Pulmonary artery endothelial cell (primary cell): ENCODE measurements around the gene ITGA1. TPM values are rescaled to one million over a fixed set of nuclear protein-coding genes. Genes with fewer than 3 reads are reported as not detected.
"Not testable (repeated sequence)": the region's sequence is repeated elsewhere in the genome, so short reads cannot be mapped to it uniquely, and the experiment has no call there.

ENCODE experiments used
- DNase-seq: peaks from one replicate; pipeline ENCODE4 v3.0.0-alpha.2; 2011; ENCODE audit warnings: low read depth, low spot score
- total RNA-seq: library from RNA; depleted of rRNA; stranded (reverse); fragments of >200 nt; gene quantifications from 2 replicates; pipeline ENCODE4 v1.2.3, GENCODE V29; 2014

Gene ITGA1
- total RNA-seq, 1 donor from 2014 or later: 2.2 TPM

DNA sequence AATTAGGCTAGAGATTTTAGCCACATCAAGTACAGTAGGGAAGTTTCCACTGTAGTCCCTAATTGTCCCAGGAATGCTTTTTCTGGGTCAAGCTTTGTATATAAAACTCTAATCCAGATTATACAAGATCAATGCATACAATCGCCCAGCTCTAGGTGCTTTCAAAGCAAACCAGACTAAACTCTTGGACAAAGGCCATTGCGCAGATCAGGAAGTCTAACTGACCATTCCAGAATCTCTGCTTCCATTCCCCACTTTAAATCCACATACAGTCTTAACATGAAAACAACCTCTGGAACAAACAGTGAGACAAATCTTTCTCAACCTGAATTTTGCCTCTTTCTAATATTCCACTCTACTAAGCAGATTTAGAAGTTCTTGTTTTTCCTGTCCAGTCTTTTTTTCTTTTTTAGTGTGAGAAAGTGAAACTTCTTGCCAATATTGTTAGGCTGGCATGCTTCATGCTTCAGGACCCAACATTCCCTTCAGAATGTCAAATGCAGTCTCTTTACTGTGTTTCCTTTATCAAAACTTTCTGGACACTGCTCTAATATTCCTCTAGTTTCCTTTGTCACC, 76.1 kb downstream of the ITGA1 start:
- no peak for DNase-seq

DNA sequence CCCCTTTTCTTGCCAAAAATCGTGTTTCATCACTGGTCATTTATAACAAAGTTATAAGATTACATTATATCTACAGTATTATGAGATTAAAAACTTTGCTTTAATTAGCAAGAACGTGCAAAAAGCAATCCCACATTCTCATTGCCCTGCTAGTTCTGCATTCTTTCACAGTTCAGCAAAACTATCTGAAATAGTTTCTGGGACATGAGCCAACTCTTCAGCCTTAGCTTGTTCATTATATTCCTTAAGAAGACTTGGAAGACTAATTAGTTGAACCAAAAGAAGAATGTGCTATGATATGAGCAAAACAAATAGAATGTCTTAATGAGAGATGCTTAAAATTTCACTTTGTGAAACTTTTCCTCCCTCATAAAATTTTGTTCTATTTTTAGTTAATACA, 76.7 kb downstream of the ITGA1 start:
- no peak for DNase-seq

DNA sequence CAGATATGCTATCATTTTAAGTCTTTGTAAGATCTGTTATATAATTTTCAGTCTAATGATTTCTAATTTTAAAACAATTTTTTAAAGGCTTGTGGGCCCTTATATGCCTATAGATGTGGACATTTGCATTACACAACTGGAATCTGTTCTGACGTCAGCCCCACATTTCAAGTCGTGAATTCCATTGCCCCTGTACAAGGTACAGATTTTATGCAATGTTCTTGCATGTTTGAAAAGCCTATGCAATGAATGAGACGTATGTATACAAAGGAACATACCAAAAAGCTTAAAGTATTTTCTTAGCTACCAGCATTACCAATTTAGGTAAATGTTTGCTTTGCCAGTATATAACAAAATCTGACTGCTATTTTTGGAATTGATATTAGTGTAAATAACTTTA, 77.2 kb downstream of the ITGA1 start:
- DNase-seq: no peak

DNA sequence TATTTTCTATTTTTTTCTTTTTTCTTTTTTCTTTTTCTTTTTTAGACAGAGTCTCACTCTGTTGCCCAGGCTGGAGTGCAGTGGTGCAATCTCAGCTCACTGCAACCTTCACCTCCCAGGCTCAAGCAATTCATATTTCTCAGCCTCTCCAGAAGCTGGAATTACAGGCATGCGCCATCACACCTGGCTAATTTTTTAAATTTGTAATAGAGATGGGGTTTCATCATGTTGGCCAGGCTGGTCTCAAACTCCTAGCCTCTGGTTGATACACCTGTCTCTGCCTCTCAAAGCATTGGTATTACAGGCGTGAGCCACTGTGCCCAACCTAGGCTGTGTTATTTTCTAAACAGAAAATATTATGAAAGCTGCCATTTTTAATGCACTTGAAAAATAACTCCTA, 78.3 kb downstream of the ITGA1 start:
- DNase-seq: not testable (repeated sequence)

DNA sequence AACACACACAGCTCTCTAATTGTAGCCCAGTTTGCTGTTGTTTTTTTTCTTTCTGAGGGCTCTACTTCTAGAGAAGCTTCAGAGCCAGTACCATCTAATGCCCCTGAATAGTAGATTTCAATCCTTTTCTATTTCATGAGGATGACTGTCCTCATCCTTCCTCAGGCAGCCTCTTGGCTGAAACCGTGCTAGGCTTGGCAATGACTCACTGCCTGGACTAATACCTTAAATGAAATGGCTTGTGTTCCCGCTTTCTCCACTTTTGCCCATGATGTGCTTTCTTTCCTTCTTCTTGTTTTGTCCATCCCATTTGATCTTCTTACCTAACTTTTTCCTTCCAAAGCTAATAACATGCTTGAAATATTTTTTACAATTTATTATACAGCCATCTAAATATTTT, 80.1 kb downstream of the ITGA1 start:
- no peak for DNase-seq

DNA sequence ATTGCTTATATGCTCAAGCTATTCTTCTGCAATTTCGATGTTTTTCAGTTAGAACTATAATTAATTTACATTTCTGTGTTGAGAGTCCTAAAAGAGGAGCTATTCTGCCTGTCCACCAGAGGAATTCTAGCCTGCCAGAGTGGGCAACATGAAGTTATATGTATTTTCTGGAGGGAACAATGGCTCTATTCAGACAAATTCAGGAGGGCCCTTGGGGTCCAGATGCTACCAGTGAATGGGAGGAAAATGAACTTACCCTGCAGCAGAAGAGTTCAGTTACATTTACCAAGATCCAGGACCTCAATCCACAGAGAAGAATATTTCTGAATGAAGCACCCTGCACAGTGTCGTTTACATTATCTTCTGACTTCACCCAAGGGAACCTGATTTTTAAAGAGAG, 80.7 kb downstream of the ITGA1 start:
- no peak for DNase-seq

DNA sequence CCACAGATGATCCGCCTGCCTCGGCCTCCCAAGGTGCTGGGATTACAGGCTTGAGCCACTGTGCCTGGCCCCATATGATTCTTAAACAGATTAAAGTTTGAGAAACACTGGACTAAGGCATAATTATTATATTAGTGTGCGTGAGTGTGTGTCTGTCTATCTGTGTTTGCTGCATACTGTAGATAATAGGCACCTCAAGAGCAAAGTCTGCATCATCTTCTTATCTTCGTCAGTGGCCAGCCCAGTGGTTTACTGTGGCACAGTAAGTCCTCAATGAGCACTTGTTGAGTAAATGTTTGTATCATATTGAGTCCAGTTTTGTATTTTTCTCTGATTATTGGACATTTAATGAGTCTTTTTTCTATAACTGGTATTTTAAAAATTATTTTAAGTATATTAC, 81.7 kb downstream of the ITGA1 start:
- no peak for DNase-seq

DNA sequence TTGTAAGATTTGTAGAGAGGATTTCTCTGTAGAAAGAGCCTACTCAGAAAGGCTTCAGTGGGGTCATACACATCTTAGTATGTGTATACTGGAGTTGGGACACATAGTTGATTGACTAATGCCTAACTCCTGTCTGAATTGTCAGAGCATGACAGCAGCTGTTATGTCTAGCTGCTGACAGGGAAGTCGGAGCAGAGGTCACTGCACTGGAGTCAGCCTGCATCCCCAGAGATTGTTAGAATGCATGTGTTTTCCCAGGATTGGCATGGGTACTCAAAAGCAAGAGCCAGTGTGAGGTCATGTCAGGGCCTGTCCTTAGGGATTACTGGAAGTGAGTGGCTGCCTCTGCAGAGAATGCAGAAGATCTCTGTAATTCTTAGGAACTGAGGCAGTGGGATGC, 82.7 kb downstream of the ITGA1 start:
- DNase-seq: peak; percentile 8

DNA sequence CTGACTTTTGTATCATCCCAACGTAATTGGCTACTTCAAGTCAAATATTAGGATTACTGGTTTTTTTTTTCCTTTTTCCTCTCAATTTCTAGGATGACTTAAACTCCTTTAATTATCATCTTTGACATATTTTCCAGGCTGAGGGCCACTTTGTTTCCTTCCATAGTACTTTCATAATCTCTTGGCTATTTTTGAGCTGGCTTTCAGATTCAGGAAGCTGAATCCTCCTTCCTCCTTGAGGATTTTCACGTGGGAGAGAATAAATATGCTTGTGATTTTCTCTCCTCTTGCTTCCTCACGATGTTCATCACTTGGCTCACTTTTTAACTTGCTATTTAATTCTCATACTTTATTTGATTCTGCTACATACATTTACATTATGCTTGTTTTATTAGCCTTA, 88.1 kb downstream of the ITGA1 start:
- DNase-seq: no peak

DNA sequence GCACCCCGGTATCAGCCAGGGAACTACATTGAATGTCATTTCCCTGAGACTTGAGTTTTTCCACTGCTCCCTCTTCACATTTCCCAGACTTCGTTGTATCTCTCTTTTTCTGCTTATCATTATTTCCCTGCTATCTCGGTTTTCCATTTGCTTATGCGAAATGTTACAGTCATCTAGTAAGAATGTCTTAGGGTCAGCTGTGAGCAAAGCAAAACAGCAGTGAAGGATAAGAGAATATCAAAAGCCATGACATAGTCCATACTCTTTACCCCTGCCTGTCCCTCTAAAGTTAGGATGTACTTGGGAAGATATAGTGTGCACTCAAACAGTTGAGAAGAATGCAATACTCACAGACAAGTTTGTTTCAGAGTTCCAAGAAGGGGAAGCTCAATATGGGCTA, 88.7 kb downstream of the ITGA1 start:
- DNase-seq: no peak

DNA sequence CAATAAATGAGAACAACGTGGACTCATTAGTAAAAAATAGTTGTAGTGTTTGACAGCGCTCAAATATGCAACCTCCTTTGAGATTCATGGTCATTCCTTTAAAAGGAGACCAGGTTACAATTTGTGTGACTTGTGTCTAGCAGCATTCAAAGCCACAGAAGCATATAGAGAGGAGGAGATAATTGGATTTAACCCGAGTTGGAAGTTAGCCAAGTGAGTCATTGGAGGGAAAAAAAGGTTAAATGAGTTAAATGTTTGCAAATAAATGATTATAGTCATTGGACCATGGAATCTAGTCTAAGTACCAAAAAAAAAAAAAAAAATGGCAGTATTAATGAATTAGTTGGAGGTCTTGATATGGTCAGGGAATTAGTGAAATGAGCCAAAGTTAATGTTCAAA, 90.9 kb downstream of the ITGA1 start:
- DNase-seq: no peak

DNA sequence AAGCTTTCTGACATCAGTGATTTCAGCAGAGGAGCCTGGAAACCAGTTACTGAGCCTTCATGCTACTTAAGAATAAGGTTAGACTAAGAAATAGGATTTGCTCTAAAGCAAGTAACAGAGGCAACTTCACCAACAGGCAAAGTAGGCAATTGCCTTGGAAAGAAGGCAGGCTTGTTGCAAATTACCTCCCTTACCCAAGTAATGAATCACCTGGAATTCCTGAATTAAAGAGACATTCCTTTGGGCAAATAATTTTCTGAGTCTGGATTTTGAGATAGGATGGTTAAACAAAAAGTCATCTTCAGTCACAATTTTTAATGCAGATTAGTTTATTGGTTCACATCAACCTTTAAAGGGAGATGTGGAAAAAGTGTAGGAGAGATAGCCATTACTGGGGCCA, 92.8 kb downstream of the ITGA1 start:
- no peak for DNase-seq

DNA sequence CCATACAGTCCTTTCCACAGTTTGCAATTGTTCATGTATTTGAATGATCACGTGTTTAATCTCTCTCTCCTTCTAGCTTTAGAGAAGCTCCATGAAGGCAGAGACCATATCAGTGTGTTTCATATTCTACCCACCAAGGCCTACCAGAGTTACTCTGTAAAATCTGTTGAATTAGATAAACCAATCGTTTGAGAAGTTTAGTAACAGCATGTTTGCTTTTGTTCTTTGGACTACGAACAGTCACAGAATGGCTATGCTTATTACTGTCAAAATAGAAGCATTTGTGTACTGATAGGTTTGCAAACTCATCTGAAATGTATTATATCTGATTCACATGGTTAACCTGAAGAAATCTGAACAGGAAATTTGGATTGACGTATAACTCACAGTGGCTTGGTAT, 93.8 kb downstream of the ITGA1 start:
- no peak for DNase-seq

DNA sequence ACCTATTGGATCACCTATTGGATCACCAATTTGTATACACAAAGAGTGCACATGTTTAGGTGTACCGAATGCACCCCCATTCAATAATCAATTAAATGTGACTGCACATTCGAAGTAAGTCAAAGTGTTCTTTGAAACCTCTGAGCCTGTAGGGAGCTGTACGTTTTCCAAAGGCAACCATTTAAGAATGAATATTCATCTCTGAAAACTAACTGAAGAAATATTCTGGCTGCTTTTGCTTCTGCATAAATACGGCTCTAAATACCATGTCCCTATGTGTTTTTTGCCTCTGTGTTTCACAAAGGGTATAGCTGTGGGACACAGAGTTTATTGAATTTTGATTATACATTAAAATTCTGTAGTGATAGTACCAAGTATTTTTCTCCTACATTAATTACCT, 95.4 kb downstream of the ITGA1 start:
- no peak for DNase-seq

DNA sequence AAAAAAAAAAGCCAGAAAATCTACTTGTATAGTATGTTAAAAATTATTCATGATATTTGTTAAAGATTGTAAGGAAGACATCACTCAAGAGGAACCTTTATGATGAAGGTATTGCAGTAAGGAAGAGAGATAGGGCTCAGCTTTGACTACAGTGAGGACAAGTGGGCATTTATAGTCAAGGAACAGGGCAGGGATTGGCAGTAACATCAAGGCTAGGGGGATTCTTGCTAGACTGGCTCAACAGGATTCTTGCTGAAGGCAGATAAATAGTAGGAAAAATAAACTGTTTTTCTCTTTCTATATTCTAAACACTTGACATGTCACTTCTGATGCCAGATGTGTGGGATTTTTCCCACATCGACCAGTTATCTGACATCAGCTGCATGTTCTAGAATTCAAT, 96.7 kb downstream of the ITGA1 start:
- DNase-seq: no peak

DNA sequence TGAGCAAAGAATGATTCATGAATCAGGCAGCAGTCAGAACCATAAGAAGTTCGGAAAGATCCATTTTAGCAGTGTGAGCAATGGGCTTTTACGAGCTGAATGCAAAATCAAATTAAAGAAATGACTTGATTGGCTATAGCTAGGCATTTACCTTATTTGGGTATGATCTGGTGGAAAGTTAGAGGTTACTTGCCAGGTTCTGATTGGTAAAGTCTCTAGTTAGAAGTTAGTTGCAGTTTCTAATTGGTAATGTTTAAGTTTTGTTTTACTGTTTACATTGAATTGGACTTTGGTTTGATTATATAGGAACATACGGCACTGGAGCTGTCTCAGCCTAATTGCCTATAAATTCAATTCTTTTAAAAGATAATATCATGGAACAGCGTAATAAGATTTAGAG, 97.9 kb downstream of the ITGA1 start:
- DNase-seq: no peak

DNA sequence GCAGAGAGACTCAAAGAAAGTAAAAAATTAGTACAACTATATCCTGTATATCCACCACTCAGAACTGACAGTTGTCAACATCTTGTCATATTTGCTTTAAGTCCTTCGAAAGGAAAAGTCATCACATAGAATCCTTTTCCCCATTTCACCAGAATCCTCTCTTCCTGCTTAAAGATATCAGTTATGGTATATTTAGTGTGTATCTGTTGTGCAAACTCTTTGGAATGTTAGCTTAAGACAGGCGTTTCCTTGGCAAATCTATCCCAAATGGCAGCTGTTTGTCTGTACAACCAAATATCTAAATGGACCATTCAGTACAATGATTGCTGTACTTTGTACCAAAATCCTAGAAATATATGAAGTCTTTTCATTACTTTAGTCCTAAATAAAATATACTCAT, 98.5 kb downstream of the ITGA1 start:
- no peak for DNase-seq

DNA sequence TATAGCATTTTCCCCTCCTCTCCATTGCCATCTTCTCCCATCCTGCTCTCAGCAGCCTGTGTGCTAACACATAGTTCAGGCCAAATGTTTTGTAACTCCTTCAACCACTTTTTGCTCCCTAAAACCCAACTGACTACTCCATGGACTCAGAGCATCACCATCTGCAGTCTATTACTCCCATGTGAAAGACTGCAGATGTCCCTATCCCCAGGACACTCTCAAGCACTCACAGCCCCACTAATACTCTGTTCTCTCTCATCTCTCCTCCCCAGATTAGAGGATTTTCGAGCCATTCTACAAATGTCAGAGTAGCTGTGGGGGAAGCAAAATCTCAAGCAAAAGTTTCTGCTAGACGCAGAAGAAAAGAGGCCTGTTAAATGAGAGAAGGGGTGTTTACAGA, 99.3 kb downstream of the ITGA1 start:
- no peak for DNase-seq

DNA sequence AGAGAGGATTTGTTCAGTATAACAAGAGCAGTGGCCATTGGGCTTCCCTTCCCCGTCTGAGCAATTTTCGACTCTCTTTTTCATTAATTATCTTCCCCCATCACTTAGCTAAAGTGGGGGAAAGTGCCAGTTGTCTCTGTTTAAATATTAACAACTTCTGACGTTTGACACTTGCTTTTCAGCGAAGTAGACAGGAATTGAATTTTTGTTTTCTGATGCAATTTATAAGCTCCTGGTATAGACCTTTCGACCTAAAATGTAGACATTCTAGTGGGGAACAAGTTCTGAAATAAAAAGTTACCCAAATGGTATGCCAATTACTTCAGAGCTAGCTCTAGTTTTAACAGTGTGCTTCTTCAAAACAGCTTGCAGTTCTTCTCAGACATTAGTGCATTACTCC, 100.6 kb downstream of the ITGA1 start:
- no peak for DNase-seq

DNA sequence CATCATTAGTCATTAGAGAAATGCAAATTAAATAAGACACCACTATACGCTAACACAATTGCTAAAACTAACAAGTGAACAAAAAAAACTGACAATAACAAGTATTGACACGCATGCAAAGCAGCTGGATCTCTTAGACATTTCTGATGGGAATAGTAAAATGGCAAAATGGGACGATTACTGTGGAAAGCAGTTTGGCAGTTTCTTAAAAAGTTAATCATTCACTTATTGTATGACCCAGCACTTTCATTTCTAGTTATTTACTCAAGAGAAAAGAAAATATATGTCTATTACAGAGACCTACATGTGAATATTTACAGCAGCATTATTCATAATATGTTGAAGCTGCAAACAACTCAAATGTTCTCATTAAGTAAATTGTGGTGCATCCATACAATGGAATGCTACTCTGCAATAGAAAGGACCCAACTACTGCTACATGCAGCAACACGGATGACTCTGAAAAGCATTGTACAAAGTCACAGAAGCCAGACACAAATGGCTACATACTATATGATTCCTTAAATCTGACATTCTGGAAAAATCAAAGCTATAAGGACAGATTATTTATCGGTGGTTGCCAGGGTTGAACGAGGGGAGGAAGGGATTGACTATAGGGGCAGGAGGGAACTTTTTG, 104.6 kb downstream of the ITGA1 start:
- DNase-seq: no peak

DNA sequence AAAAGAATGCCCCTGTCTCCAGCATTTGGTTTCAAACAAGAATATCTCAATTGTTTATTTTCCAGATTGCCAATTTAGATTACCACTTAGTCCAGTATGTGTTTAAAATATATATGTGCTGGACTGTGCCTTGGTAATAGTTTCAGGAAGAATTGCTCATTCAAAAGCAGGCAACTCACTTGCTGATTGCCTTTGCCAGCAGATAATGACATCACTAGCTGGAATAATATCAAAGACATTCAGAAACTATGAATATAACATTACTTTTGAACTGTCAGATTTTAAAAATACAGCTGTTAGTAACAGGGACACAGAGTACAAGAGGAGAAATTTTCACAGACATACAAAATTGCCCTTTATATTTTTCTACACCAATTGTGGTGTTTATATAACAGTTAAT, 105.4 kb downstream of the ITGA1 start:
- peak; percentile 53 for DNase-seq

DNA sequence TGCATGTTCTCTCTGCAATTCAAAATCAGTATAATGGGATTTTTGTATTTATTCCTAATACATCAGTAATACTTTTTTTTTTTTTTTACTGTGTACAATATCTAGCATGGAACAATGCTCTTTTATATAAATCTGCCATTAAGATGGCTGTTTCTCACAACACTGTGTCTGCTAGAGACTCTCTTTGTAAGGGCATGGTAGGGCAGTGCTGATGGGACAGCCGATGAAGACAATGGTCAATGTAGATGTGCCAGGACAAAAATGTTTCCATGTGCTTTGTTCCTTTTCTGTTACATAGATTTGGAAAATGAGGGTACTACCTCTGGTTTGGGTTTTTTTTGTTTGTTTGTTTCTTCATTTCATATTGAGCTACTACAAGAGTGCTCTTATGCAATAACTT, 106.1 kb downstream of the ITGA1 start:
- no peak for DNase-seq

DNA sequence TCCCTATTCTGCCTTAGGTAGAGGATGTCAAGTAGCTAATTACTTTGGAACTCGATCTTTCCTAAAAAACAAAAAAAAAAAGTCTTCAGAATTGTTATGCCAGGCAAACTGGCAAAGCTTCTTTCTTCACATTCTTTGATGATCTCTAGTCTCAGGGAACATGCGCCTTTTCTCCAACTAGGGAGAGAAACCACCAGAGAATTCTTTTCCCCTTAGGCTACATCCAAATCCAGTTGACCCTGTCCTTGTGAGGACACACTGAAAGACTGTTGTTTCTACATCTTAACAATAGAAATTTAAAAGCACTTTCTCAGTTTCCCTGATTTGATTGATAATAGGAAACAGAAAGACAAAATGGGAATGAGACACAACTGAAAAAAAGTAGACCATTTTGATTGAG, 106.7 kb downstream of the ITGA1 start:
- no peak for DNase-seq

DNA sequence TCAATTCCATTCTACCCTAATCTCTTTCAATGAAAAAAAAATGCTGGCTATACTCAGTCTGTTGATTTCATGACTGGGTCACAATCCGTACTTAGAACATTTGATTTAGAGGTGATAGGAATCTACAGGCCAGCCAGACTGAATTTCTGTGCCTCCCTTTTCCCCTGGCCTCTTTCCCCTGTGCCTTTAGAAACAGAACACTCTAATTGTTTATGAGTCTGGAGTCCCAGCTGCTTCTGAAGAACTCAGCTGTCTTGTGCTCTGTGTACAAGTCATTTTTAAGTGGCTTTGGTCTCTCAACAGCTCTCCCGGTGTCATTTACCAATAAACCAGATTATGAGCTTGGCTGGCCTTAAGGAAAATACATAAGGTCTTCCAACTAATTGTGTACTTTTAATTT, 107.4 kb downstream of the ITGA1 start:
- no peak for DNase-seq
